Sigmoid colon (tissue), 3 donors: ENCODE results near the gene RBX1.

Experiments
- POLR2A ChIP-seq, 2 donors: fragments of 450-650 bp; IDR thresholded peaks; one replicate each; pipeline ENCODE4 v1.6.1; 2016; ENCODE audit warnings: antibody characterized with exemption in 2 of 2, mild to moderate bottlenecking in 2 of 2, moderate library complexity in 2 of 2
- TF ChIP-seq, protein P1 (sequence below), 4 experiments: fragments of 450-650 bp in 3 of 4; fragments of 200-600 bp in 1 of 4; IDR thresholded peaks; one replicate each; pipeline ENCODE4 v1.5.1; 2016 to 2019; ENCODE audit warnings: antibody characterized with exemption in 4 of 4, mild to moderate bottlenecking in 3 of 4, moderate library complexity in 2 of 4

DNA sequence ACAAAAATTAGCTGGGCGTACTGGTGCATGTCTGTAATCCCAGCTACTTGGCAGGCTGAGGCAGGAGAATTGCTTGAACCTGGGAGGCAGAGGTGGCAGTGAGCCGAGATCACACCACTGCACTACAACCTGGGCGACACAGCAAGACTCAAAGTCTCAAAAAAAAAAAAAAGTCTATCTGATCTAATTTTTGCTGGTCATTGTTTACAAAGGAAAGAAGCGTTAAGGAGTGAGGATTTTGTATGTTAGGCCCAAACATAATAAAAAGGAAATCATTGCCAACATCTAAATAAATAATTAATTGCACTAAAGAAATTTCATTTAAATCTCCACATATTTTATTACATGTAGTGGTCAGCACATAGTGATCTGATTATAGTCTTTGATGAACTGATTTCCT lies 2.9 kb downstream of the RBX1 start:
- no peak for TF ChIP-seq POLR2A (IDR thresholded peaks at IDR 0.05)
- TF ChIP-seq, protein P1, sequence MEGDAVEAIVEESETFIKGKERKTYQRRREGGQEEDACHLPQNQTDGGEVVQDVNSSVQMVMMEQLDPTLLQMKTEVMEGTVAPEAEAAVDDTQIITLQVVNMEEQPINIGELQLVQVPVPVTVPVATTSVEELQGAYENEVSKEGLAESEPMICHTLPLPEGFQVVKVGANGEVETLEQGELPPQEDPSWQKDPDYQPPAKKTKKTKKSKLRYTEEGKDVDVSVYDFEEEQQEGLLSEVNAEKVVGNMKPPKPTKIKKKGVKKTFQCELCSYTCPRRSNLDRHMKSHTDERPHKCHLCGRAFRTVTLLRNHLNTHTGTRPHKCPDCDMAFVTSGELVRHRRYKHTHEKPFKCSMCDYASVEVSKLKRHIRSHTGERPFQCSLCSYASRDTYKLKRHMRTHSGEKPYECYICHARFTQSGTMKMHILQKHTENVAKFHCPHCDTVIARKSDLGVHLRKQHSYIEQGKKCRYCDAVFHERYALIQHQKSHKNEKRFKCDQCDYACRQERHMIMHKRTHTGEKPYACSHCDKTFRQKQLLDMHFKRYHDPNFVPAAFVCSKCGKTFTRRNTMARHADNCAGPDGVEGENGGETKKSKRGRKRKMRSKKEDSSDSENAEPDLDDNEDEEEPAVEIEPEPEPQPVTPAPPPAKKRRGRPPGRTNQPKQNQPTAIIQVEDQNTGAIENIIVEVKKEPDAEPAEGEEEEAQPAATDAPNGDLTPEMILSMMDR (IDR thresholded peaks at IDR 0.05): no peak
